Stomach smooth muscle (tissue), 2 donors: Measurements from ENCODE around the gene RSAD2.

ENCODE experiments used
- H3K27ac ChIP-seq: one replicate; pipeline ENCODE4 v1.7.0; 2013; ENCODE audit warnings: mild to moderate bottlenecking, low read length, inconsistent platforms
- H3K27me3 ChIP-seq, 2 donors: one replicate each; pipeline ENCODE4 v1.7.0; 2013; ENCODE audit warnings: low read length in 2 of 2; ENCODE audit not compliant: insufficient read depth in 2 of 2, control insufficient read depth in 1 of 2
- H3K36me3 ChIP-seq, 2 donors: one replicate each; pipeline ENCODE4 v1.7.0; 2013; ENCODE audit warnings: low read length in 2 of 2; ENCODE audit not compliant: control insufficient read depth in 2 of 2, insufficient read depth in 2 of 2
- H3K4me1 ChIP-seq: one replicate; pipeline ENCODE4 v1.7.0; 2013; ENCODE audit warnings: low read length; ENCODE audit not compliant: control insufficient read depth, insufficient read depth
- H3K4me3 ChIP-seq, 2 donors: one replicate each; pipeline ENCODE4 v1.7.0; 2013; ENCODE audit warnings: low read length in 2 of 2
- H3K9ac ChIP-seq, 2 donors: one replicate each; pipeline ENCODE4 v1.7.0; 2013; ENCODE audit warnings: low read length in 2 of 2, mild to moderate bottlenecking in 1 of 2
- H3K9me3 ChIP-seq, 2 donors: one replicate each; pipeline ENCODE4 v1.7.0; 2013; ENCODE audit warnings: low read length in 2 of 2; ENCODE audit not compliant: control insufficient read depth in 2 of 2
- donor health status: healthy.
- donor health status: Pancreatic carcinoma.

Gene RSAD2

GRCh38 chr2:6926071-6926732 lies 48.6 kb downstream of the RSAD2 start:
- no peaks in the 10 kb centered on the region for H3K27me3 ChIP-seq
- H3K4me3 ChIP-seq, result no peak overlapping the region
- H3K27ac ChIP-seq, result no peak overlapping the region
- no peak overlapping the region for H3K9ac ChIP-seq
- H3K4me1 ChIP-seq, result peaks cover 9% of the 10 kb centered on the region
- H3K9me3 ChIP-seq, result no peaks in the 10 kb centered on the region
- H3K36me3 ChIP-seq, result no peaks in the 10 kb centered on the region

GRCh38 chr2:6927186-6927585 lies 49.6 kb downstream of the RSAD2 start:
- Histone ChIP-seq H3K36me3 (no peaks in the 10 kb centered on the region), H3K27ac (no peak overlapping the region), H3K9me3 (no peaks in the 10 kb centered on the region), H3K9ac (peak overlapping the region in 1 of 2 donors; percentile 13), H3K4me3 (no peak overlapping the region), H3K27me3 (no peaks in the 10 kb centered on the region), H3K4me1 (peaks cover 8% of the 10 kb centered on the region)

- Histone ChIP-seq H3K36me3 (no peaks in the 10 kb centered on the region), H3K9ac (no peak overlapping the region), H3K4me1 (peaks cover 8% of the 10 kb centered on the region), H3K27me3 (no peaks in the 10 kb centered on the region), H3K9me3 (no peaks in the 10 kb centered on the region), H3K4me3 (no peak overlapping the region), H3K27ac (no peak overlapping the region)
These were observed 50.2 kb downstream of the RSAD2 start for GRCh38 chr2:6927753-6928152.

- Histone ChIP-seq H3K4me1 (peaks cover 8% of the 10 kb centered on the region), H3K27ac (no peak overlapping the region), H3K9me3 (no peaks in the 10 kb centered on the region), H3K36me3 (no peaks in the 10 kb centered on the region), H3K4me3 (no peak overlapping the region), H3K27me3 (no peaks in the 10 kb centered on the region), H3K9ac (no peak overlapping the region)
These were observed 50.9 kb downstream of the RSAD2 start for GRCh38 chr2:6928452-6928851.

GRCh38 chr2:6929196-6929819 lies 51.7 kb downstream of the RSAD2 start:
- no peak overlapping the region for H3K9ac ChIP-seq
- no peaks in the 10 kb centered on the region for H3K9me3 ChIP-seq
- no peak overlapping the region for H3K27ac ChIP-seq
- no peaks in the 10 kb centered on the region for H3K27me3 ChIP-seq
- no peaks in the 10 kb centered on the region for H3K36me3 ChIP-seq
- peaks cover 8% of the 10 kb centered on the region for H3K4me1 ChIP-seq
- no peak overlapping the region for H3K4me3 ChIP-seq

- Histone ChIP-seq H3K4me1 (peaks cover 6% of the 10 kb centered on the region), H3K36me3 (no peaks in the 10 kb centered on the region), H3K27me3 (no peaks in the 10 kb centered on the region), H3K27ac (no peak overlapping the region), H3K9ac (no peak overlapping the region), H3K4me3 (no peak overlapping the region), H3K9me3 (no peaks in the 10 kb centered on the region)
These were observed 53.5 kb downstream of the RSAD2 start for GRCh38 chr2:6930923-6931647.

- Histone ChIP-seq H3K27ac (no peak overlapping the region), H3K9me3 (no peaks in the 10 kb centered on the region), H3K27me3 (no peaks in the 10 kb centered on the region), H3K9ac (no peak overlapping the region), H3K4me3 (no peak overlapping the region), H3K4me1 (peaks cover 5% of the 10 kb centered on the region), H3K36me3 (no peaks in the 10 kb centered on the region)
These were observed 54.2 kb downstream of the RSAD2 start for GRCh38 chr2:6931753-6932152.

- no peaks in the 10 kb centered on the region for H3K9me3 ChIP-seq
- no peaks in the 10 kb centered on the region for H3K36me3 ChIP-seq
- H3K9ac ChIP-seq, result no peak overlapping the region
- peaks cover 3% of the 10 kb centered on the region for H3K4me1 ChIP-seq
- no peak overlapping the region for H3K4me3 ChIP-seq
- no peak overlapping the region for H3K27ac ChIP-seq
- H3K27me3 ChIP-seq, result no peaks in the 10 kb centered on the region
These were observed 54.6 kb downstream of the RSAD2 start for GRCh38 chr2:6932206-6932605.

- H3K36me3 ChIP-seq, result no peaks in the 10 kb centered on the region
- H3K27ac ChIP-seq, result no peak overlapping the region
- no peak overlapping the region for H3K4me3 ChIP-seq
- H3K9ac ChIP-seq, result no peak overlapping the region
- no peaks in the 10 kb centered on the region for H3K4me1 ChIP-seq
- H3K27me3 ChIP-seq, result no peaks in the 10 kb centered on the region
- no peaks in the 10 kb centered on the region for H3K9me3 ChIP-seq
These were observed 55.3 kb downstream of the RSAD2 start for GRCh38 chr2:6932828-6933227.

GRCh38 chr2:6933911-6934310 lies 56.3 kb downstream of the RSAD2 start:
- H3K4me3 ChIP-seq, result no peak overlapping the region

GRCh38 chr2:6934345-6934744 lies 56.8 kb downstream of the RSAD2 start:
- Histone ChIP-seq H3K4me1 (no peaks in the 10 kb centered on the region), H3K27ac (no peak overlapping the region)

More at GRCh38 chr2:6933911-6934310, 56.3 kb downstream of the RSAD2 start:
- Histone ChIP-seq H3K4me1 (no peaks in the 10 kb centered on the region), H3K9me3 (no peaks in the 10 kb centered on the region), H3K27ac (no peak overlapping the region), H3K9ac (no peak overlapping the region), H3K27me3 (no peaks in the 10 kb centered on the region), H3K36me3 (no peaks in the 10 kb centered on the region)

More at GRCh38 chr2:6934345-6934744, 56.8 kb downstream of the RSAD2 start:
- H3K36me3 ChIP-seq, result no peaks in the 10 kb centered on the region
- no peak overlapping the region for H3K9ac ChIP-seq
- no peaks in the 10 kb centered on the region for H3K9me3 ChIP-seq
- H3K27me3 ChIP-seq, result no peaks in the 10 kb centered on the region
- H3K4me3 ChIP-seq, result no peak overlapping the region
